PC-3 (cell line): Measurements from ENCODE around the gene EOGT. TPM values are rescaled to one million over a fixed set of nuclear protein-coding genes. Genes with fewer than 3 reads are reported as not detected.

ENCODE experiments used
- ATAC-seq: fragments of 200-7000 bp; cut with Tn5 transposase; 2 replicates; pipeline ENCODE4 v1.9.1; 2020; ENCODE audit warnings: mild to moderate bottlenecking, moderate library complexity
- BruUV-seq: library from RNA; stranded (reverse); fragments of 400-500 nt; replicated peaks from 2 replicates; lab custom pipeline; 2021; lab: Mats Ljungman, UMichigan
- CTCF ChIA-PET: fragments of 300-600 bp; sonication (Branson Sonifier 250); formaldehyde crosslinking; loops from one replicate; lab custom pipeline; 2022; ENCODE audit warnings: antibody characterized with exemption; lab: Charles Lee
- POLR2A ChIA-PET: fragments of 300-600 bp; sonication (Branson Sonifier 250); formaldehyde crosslinking; loops from one replicate; lab custom pipeline; 2022; ENCODE audit warnings: antibody characterized with exemption; ENCODE audit not compliant: unreplicated experiment; lab: Charles Lee
- DNase-seq: peaks from one replicate; pipeline ENCODE4 v3.0.0-alpha.2; 2015
- H2AFZ ChIP-seq: fragments of 300-600 bp; sonication (generic); 2 replicates; pipeline ENCODE4 v1.6.0; 2016; ENCODE audit warnings: antibody characterized with exemption, low read length
- H3F3A ChIP-seq: fragments of 300-600 bp; sonication (generic); one replicate; pipeline ENCODE4 v1.6.0; 2017; ENCODE audit warnings: antibody characterized with exemption, low read length, control low read depth, mild to moderate bottlenecking; ENCODE audit not compliant: unreplicated experiment
- H3K27ac ChIP-seq: fragments of 300-600 bp; sonication (generic); 2 replicates; pipeline ENCODE4 v1.5.1; 2016; ENCODE audit warnings: mild to moderate bottlenecking, low read length
- H3K27me3 ChIP-seq: fragments of 300-600 bp; sonication (generic); 2 replicates; pipeline ENCODE4 v1.6.1; 2016; ENCODE audit warnings: low read length, mixed read lengths
- H3K36me3 ChIP-seq: fragments of 300-600 bp; sonication (generic); 2 replicates; pipeline ENCODE4 v1.6.1; 2016; ENCODE audit warnings: low read depth, mixed run types, low read length, mixed read lengths
- H3K4me1 ChIP-seq: fragments of 300-600 bp; sonication (generic); 2 replicates; pipeline ENCODE4 v1.5.1; 2016; ENCODE audit warnings: low read length; ENCODE audit not compliant: insufficient read depth
- H3K4me2 ChIP-seq: fragments of 300-600 bp; sonication (generic); 2 replicates; pipeline ENCODE4 v1.6.0; 2016; ENCODE audit warnings: low read length
- H3K4me3 ChIP-seq: fragments of 300-600 bp; sonication (generic); 2 replicates; pipeline ENCODE4 v1.5.1; 2016; ENCODE audit warnings: mild to moderate bottlenecking, low read length, mixed read lengths
- H3K79me2 ChIP-seq: fragments of 300-600 bp; sonication (generic); 2 replicates; pipeline ENCODE4 v1.6.1; 2017; ENCODE audit warnings: low read length, mixed read lengths
- H3K9ac ChIP-seq: fragments of 300-600 bp; sonication (generic); 2 replicates; pipeline ENCODE4 v1.6.0; 2016; ENCODE audit warnings: mild to moderate bottlenecking, low read length
- H3K9me2 ChIP-seq: fragments of 300-600 bp; sonication (generic); replicated peaks from 2 replicates; pipeline ENCODE4 v1.6.1; 2016; ENCODE audit warnings: mixed run types, low read length, mixed read lengths
- H3K9me3 ChIP-seq: fragments of 300-600 bp; sonication (generic); 2 replicates; pipeline ENCODE4 v1.6.1; 2016; ENCODE audit warnings: low read length, mixed read lengths
- H4K20me1 ChIP-seq: fragments of 300-600 bp; sonication (generic); 2 replicates; pipeline ENCODE4 v1.6.1; 2016; ENCODE audit warnings: low read length, mixed read lengths
- CTCF ChIP-seq: fragments of 300-600 bp; sonication (generic); conservative IDR thresholded peaks from 2 replicates; pipeline ENCODE4 v1.5.1; 2017; ENCODE audit warnings: antibody characterized with exemption, low read depth, mild to moderate bottlenecking, low read length
- EZH2 ChIP-seq: fragments of 300-600 bp; sonication (generic); IDR thresholded peaks from one replicate; pipeline ENCODE4 v1.6.1; 2017; ENCODE audit warnings: antibody characterized with exemption, mild to moderate bottlenecking, low read length; ENCODE audit not compliant: unreplicated experiment
- EZH2phosphoT487 ChIP-seq: fragments of 300-600 bp; sonication (generic); IDR thresholded peaks from 2 replicates; pipeline ENCODE4 v1.6.1; 2018; ENCODE audit warnings: mild to moderate bottlenecking, antibody characterized with exemption, low read length, borderline replicate concordance
- intact Hi-C: fragments of 100-400 bp; cut with micrococcal nuclease; formaldehyde crosslinking; loops from 2 replicates; pipeline ENCODE4 v1.9.0; 2023
- total RNA-seq: library from RNA; depleted of rRNA; stranded (reverse); fragments of >200 nt; gene quantifications from 2 replicates; pipeline ENCODE4 v1.2.3, GENCODE V29; 2014

The EOGT gene
- total RNA-seq, 1 experiment from 2014 or later: 8.3 TPM

GRCh38 chr3:68936856-68937255, 76.6 kb downstream of the EOGT start:
- H3F3A ChIP-seq: no peaks in the 10 kb centered on the region
- H3K27me3 ChIP-seq: peaks cover 25% of the 10 kb centered on the region
- no TSS peak for BruUV-seq
- ATAC-seq (no peak), DNase-seq (no peak)
- POLR2A ChIA-PET: no interaction called here
- no peak overlapping the region for H3K9ac ChIP-seq
- no peaks in the 10 kb centered on the region for H3K4me1 ChIP-seq
- no peaks in the 10 kb centered on the region for H3K9me3 ChIP-seq
- no peak overlapping the region for H3K4me3 ChIP-seq
- H3K27ac ChIP-seq: no peak overlapping the region
- H2AFZ ChIP-seq: no peak overlapping the region
- TF ChIP-seq EZH2: no peak
- no peak for TF ChIP-seq CTCF
- TF ChIP-seq EZH2phosphoT487: no peak
- intact Hi-C loops: no loop called here
- no peaks in the 10 kb centered on the region for H3K79me2 ChIP-seq
- H3K4me2 ChIP-seq: no peak overlapping the region
- no peaks in the 10 kb centered on the region for H3K9me2 ChIP-seq
- CTCF ChIA-PET: no interaction called here
- H3K36me3 ChIP-seq: no peaks in the 10 kb centered on the region
- no peaks in the 10 kb centered on the region for H4K20me1 ChIP-seq

GRCh38 chr3:68935778-68936177, 77.7 kb downstream of the EOGT start:
- no peak overlapping the region for H3K27ac ChIP-seq
- TF ChIP-seq CTCF: no peak
- no peak for TF ChIP-seq EZH2
- DNase-seq (no peak), ATAC-seq (no peak)
- H3K4me2 ChIP-seq: no peak overlapping the region
- no peaks in the 10 kb centered on the region for H4K20me1 ChIP-seq
- no peaks in the 10 kb centered on the region for H3K9me2 ChIP-seq
- BruUV-seq: no TSS peak
- H3K79me2 ChIP-seq: no peaks in the 10 kb centered on the region
- ChIA-PET CTCF (no interaction called here), POLR2A (no interaction called here)
- no peaks in the 10 kb centered on the region for H3K9me3 ChIP-seq
- intact Hi-C loops: no loop called here
- peaks cover 25% of the 10 kb centered on the region for H3K27me3 ChIP-seq
- no peaks in the 10 kb centered on the region for H3F3A ChIP-seq
- no peak overlapping the region for H3K4me3 ChIP-seq
- H3K4me1 ChIP-seq: no peaks in the 10 kb centered on the region
- H3K9ac ChIP-seq: no peak overlapping the region
- H3K36me3 ChIP-seq: no peaks in the 10 kb centered on the region
- H2AFZ ChIP-seq: no peak overlapping the region

DNA sequence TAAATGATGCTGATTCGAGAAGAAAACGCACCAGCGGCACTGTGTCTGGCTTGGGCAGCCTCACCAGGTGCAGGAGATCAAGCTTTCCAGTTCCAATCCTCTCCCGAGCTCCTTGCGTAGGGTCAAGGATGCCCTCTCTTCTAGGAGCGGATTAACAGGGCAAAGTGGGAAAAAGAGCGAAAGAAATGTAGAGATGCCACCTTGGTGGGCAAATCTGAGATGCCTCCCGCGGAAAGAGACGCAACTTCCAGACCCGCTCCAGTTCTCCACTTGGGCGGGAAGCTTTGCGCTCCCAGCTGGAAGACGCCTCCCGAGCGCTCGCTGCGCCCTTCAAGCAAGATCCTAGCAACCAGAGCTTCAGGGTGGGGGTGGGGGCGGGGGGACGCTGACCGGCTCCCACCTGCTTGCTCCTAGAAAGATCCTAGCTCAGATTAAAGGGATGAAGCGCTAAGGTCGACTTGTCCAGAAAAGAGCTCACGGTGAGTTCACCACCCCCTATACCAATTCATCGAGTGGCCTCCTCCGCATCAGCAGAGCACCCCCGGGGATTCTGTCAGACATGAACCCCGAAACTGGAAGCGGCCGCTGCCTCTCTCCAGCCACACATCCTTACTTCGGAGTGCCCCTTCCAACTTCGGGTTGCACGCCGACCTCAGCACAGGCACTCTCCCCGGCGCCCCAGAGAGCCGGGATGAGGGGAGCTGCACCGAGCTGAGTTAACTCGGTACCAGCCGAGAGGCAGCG, 81.9 kb downstream of the EOGT start:
- intact Hi-C loops: no loop called here
- no peaks in the 10 kb centered on the region for H4K20me1 ChIP-seq
- TF ChIP-seq CTCF (no peak), EZH2phosphoT487 (no peak), EZH2 (no peak)
- no peak overlapping the region for H3K4me2 ChIP-seq
- ATAC-seq: no peak
- no peaks in the 10 kb centered on the region for H3K9me2 ChIP-seq
- no peaks in the 10 kb centered on the region for H3K79me2 ChIP-seq
- H3K27me3 ChIP-seq: peaks cover 19% of the 10 kb centered on the region
- ChIA-PET CTCF (no interaction called here), POLR2A (no interaction called here)
- no TSS peak for BruUV-seq
- H3K27ac ChIP-seq: no peak overlapping the region
- H2AFZ ChIP-seq: no peak overlapping the region
- H3F3A ChIP-seq: no peaks in the 10 kb centered on the region
- no peak overlapping the region for H3K4me3 ChIP-seq
- H3K4me1 ChIP-seq: no peaks in the 10 kb centered on the region
- H3K9ac ChIP-seq: no peak overlapping the region
- H3K9me3 ChIP-seq: no peaks in the 10 kb centered on the region
- H3K36me3 ChIP-seq: no peaks in the 10 kb centered on the region
- DNase-seq: no peak
